ENCODE results near the gene ERC2. TPM values are rescaled to one million over a fixed set of nuclear protein-coding genes. Genes with fewer than 3 reads are reported as not detected.

The ERC2 gene
- total RNA-seq, 2 experiments from 2014 or later = not detected

GRCh38 chr3:55988905-55989304 is 479.4 kb downstream of the ERC2 start:
- no peak for DNase-seq (ENCODE audit: low spot score)
- H3K27ac ChIP-seq (ENCODE audit: low read depth, low read length, poor library complexity, severe bottlenecking) = no peak overlapping the region
- H3K9me2 ChIP-seq (ENCODE audit: insufficient read depth, low read length) = no peaks in the 10 kb centered on the region
- H2AFZ ChIP-seq (ENCODE audit: low read length) = no peak overlapping the region
- no peaks in the 10 kb centered on the region for H3K4me1 ChIP-seq (ENCODE audit: insufficient read depth, low read length, poor library complexity, severe bottlenecking)
- no TSS peak for BruUV-seq (replicated peaks)
- TF ChIP-seq CTCF (conservative IDR thresholded peaks at IDR 0.05; ENCODE audit: low read length) (no peak), EZH2phosphoT487 (IDR thresholded peaks at IDR 0.05; ENCODE audit: borderline replicate concordance, low read depth, low read length) (no peak)
- no peak overlapping the region for H3K4me3 ChIP-seq (ENCODE audit: low read depth, low read length, poor library complexity, severe bottlenecking)
- no peaks in the 10 kb centered on the region for H4K20me1 ChIP-seq (ENCODE audit: insufficient read depth, low read length)
- H3K4me2 ChIP-seq (ENCODE audit: low read length) = no peak overlapping the region
- CTCF ChIA-PET (ENCODE audit: unreplicated experiment) = no interaction called here
- POLR2A ChIA-PET = interaction anchor here (0.5 to 1.0 kb wide), 2 partner anchors 27 to 675 kb away, joined by 3 to 6 read pairs; no protein-coding TSS in a partner anchor
- no peaks in the 10 kb centered on the region for H3K9me3 ChIP-seq (ENCODE audit: low read length)
- H3K36me3 ChIP-seq (ENCODE audit: insufficient read depth, low read length) = no peaks in the 10 kb centered on the region
- intact Hi-C loops (cut with micrococcal nuclease; ENCODE audit: unreplicated experiment) = no loop called here
- no peaks in the 10 kb centered on the region for H3K79me2 ChIP-seq (ENCODE audit: insufficient read depth, low read depth, low read length)

- BruUV-seq (replicated peaks) = no TSS peak
- no peaks in the 10 kb centered on the region for H3K9me3 ChIP-seq (ENCODE audit: low read length)
- no peak overlapping the region for H3K27ac ChIP-seq (ENCODE audit: low read depth, low read length, poor library complexity, severe bottlenecking)
- H4K20me1 ChIP-seq (ENCODE audit: insufficient read depth, low read length) = no peaks in the 10 kb centered on the region
- H3K36me3 ChIP-seq (ENCODE audit: insufficient read depth, low read length) = no peaks in the 10 kb centered on the region
- H2AFZ ChIP-seq (ENCODE audit: low read length) = no peak overlapping the region
- intact Hi-C loops (cut with micrococcal nuclease; ENCODE audit: unreplicated experiment) = no loop called here
- ChIA-PET CTCF (ENCODE audit: unreplicated experiment) (no interaction called here), POLR2A (no interaction called here)
- DNase-seq (ENCODE audit: low spot score) = no peak
- no peaks in the 10 kb centered on the region for H3K4me1 ChIP-seq (ENCODE audit: insufficient read depth, low read length, poor library complexity, severe bottlenecking)
- no peak overlapping the region for H3K4me3 ChIP-seq (ENCODE audit: low read depth, low read length, poor library complexity, severe bottlenecking)
- no peak overlapping the region for H3K4me2 ChIP-seq (ENCODE audit: low read length)
- no peaks in the 10 kb centered on the region for H3K9me2 ChIP-seq (ENCODE audit: insufficient read depth, low read length)
- H3K79me2 ChIP-seq (ENCODE audit: insufficient read depth, low read depth, low read length) = no peaks in the 10 kb centered on the region
- TF ChIP-seq EZH2phosphoT487 (IDR thresholded peaks at IDR 0.05; ENCODE audit: borderline replicate concordance, low read depth, low read length) (no peak), CTCF (conservative IDR thresholded peaks at IDR 0.05; ENCODE audit: low read length) (no peak)
Measured at GRCh38 chr3:55984626-55985025, 483.6 kb downstream of the ERC2 start.

- no peaks in the 10 kb centered on the region for H4K20me1 ChIP-seq (ENCODE audit: insufficient read depth, low read length)
- no TSS peak for BruUV-seq (replicated peaks)
- intact Hi-C loops (cut with micrococcal nuclease; ENCODE audit: unreplicated experiment) = no loop called here
- H3K36me3 ChIP-seq (ENCODE audit: insufficient read depth, low read length) = no peaks in the 10 kb centered on the region
- no peak overlapping the region for H3K4me2 ChIP-seq (ENCODE audit: low read length)
- no peak overlapping the region for H3K27ac ChIP-seq (ENCODE audit: low read depth, low read length, poor library complexity, severe bottlenecking)
- POLR2A ChIA-PET = interaction anchor here (0.7 kb wide), 2 partner anchors 100 to 284 kb away, joined by 3 read pairs; no protein-coding TSS in a partner anchor
- no peaks in the 10 kb centered on the region for H3K9me2 ChIP-seq (ENCODE audit: insufficient read depth, low read length)
- DNase-seq (ENCODE audit: low spot score) = no peak
- TF ChIP-seq EZH2phosphoT487 (IDR thresholded peaks at IDR 0.05; ENCODE audit: borderline replicate concordance, low read depth, low read length) (no peak), CTCF (conservative IDR thresholded peaks at IDR 0.05; ENCODE audit: low read length) (no peak)
- H3K9me3 ChIP-seq (ENCODE audit: low read length) = no peaks in the 10 kb centered on the region
- H2AFZ ChIP-seq (ENCODE audit: low read length) = no peak overlapping the region
- no peak overlapping the region for H3K4me3 ChIP-seq (ENCODE audit: low read depth, low read length, poor library complexity, severe bottlenecking)
- no peaks in the 10 kb centered on the region for H3K79me2 ChIP-seq (ENCODE audit: insufficient read depth, low read depth, low read length)
- CTCF ChIA-PET (ENCODE audit: unreplicated experiment) = no interaction called here
- no peaks in the 10 kb centered on the region for H3K4me1 ChIP-seq (ENCODE audit: insufficient read depth, low read length, poor library complexity, severe bottlenecking)
Measured at GRCh38 chr3:55978953-55979352, 489.3 kb downstream of the ERC2 start.

Measured in OCI-LY7 (cell line).